ENCODE data around the gene ARPC1A. TPM values are rescaled to one million over a fixed set of nuclear protein-coding genes. Genes with fewer than 3 reads are reported as not detected.

The ARPC1A gene
- polyA plus RNA-seq (2012; ENCODE audit: insufficient read length, low read depth), result 107 TPM

GRCh38 chr7:99325592-99326407, at the start of gene ARPC1A:
Gene ARPC1A (plus strand): TSS chr7:99325898. CDS start chr7:99333354, 7,456 bp downstream.
- TF ChIP-seq SIN3A (IDR thresholded peaks at IDR 0.05; ENCODE audit: borderline replicate concordance, insufficient read depth, low read length) (no peak), REST (IDR thresholded peaks at IDR 0.05; ENCODE audit: insufficient read depth in 1 of 2, low read depth in 2 of 2, low read length in 2 of 2) (peak in 1 of 2 experiments; percentile 63; a peak in 2 of 4 replicates), POLR2AphosphoS5 (IDR thresholded peaks at IDR 0.05; ENCODE audit: low read depth, low read length) (peak; percentile 98), TAF1 (IDR thresholded peaks at IDR 0.05; ENCODE audit: borderline replicate concordance, insufficient read depth, low read length) (peak; percentile 97), FOXP2 (optimal IDR thresholded peaks at IDR 0.05; ENCODE audit: borderline replicate concordance, extremely low read depth, extremely low read length, insufficient read depth) (peak; percentile 91)

- no peak for TF ChIP-seq SIN3A (IDR thresholded peaks at IDR 0.05; ENCODE audit: borderline replicate concordance, insufficient read depth, low read length)
- TF ChIP-seq REST (IDR thresholded peaks at IDR 0.05; ENCODE audit: insufficient read depth in 1 of 2, low read depth in 2 of 2, low read length in 2 of 2), result no peak
- no peak for TF ChIP-seq FOXP2 (optimal IDR thresholded peaks at IDR 0.05; ENCODE audit: borderline replicate concordance, extremely low read depth, extremely low read length, insufficient read depth)
- no peak for TF ChIP-seq TAF1 (IDR thresholded peaks at IDR 0.05; ENCODE audit: borderline replicate concordance, insufficient read depth, low read length)
- no peak for TF ChIP-seq POLR2AphosphoS5 (IDR thresholded peaks at IDR 0.05; ENCODE audit: low read depth, low read length)
Measured at GRCh38 chr7:99278180-99278579, 47.5 kb upstream of the ARPC1A start.

- TF ChIP-seq TAF1 (IDR thresholded peaks at IDR 0.05; ENCODE audit: borderline replicate concordance, insufficient read depth, low read length) (no peak), REST (IDR thresholded peaks at IDR 0.05; ENCODE audit: insufficient read depth in 1 of 2, low read depth in 2 of 2, low read length in 2 of 2) (no peak), POLR2AphosphoS5 (IDR thresholded peaks at IDR 0.05; ENCODE audit: low read depth, low read length) (no peak), SIN3A (IDR thresholded peaks at IDR 0.05; ENCODE audit: borderline replicate concordance, insufficient read depth, low read length) (no peak), FOXP2 (optimal IDR thresholded peaks at IDR 0.05; ENCODE audit: borderline replicate concordance, extremely low read depth, extremely low read length, insufficient read depth) (no peak)
Measured at GRCh38 chr7:99287779-99288534, 37.7 kb upstream of the ARPC1A start.

- TF ChIP-seq FOXP2 (optimal IDR thresholded peaks at IDR 0.05; ENCODE audit: borderline replicate concordance, extremely low read depth, extremely low read length, insufficient read depth) (no peak), SIN3A (IDR thresholded peaks at IDR 0.05; ENCODE audit: borderline replicate concordance, insufficient read depth, low read length) (no peak), TAF1 (IDR thresholded peaks at IDR 0.05; ENCODE audit: borderline replicate concordance, insufficient read depth, low read length) (no peak), REST (IDR thresholded peaks at IDR 0.05; ENCODE audit: insufficient read depth in 1 of 2, low read depth in 2 of 2, low read length in 2 of 2) (no peak)
Measured at GRCh38 chr7:99289185-99289584, 36.5 kb upstream of the ARPC1A start.
